Measurements from ENCODE around the gene NNMT.

- TF ChIP-seq POLR2AphosphoS5 (IDR thresholded peaks at IDR 0.05; ENCODE audit: low read depth, low read length) (no peak), TAF1 (IDR thresholded peaks at IDR 0.05; ENCODE audit: borderline replicate concordance, low read depth, low read length) (no peak), ELF1 (IDR thresholded peaks at IDR 0.05) (no peak), RFX5 (IDR thresholded peaks at IDR 0.05; ENCODE audit: low read length) (no peak), SMC3 (IDR thresholded peaks at IDR 0.05; ENCODE audit: low read depth, low read length) (no peak), RCOR1 (IDR thresholded peaks at IDR 0.05; ENCODE audit: low read length) (no peak), CHD2 (IDR thresholded peaks at IDR 0.05; ENCODE audit: low read length, partially characterized antibody) (no peak), EP300 (IDR thresholded peaks at IDR 0.05; ENCODE audit: borderline replicate concordance in 1 of 2, low read depth in 1 of 2, low read length in 1 of 2) (no peak)
- TF ChIP-seq, protein P1, sequence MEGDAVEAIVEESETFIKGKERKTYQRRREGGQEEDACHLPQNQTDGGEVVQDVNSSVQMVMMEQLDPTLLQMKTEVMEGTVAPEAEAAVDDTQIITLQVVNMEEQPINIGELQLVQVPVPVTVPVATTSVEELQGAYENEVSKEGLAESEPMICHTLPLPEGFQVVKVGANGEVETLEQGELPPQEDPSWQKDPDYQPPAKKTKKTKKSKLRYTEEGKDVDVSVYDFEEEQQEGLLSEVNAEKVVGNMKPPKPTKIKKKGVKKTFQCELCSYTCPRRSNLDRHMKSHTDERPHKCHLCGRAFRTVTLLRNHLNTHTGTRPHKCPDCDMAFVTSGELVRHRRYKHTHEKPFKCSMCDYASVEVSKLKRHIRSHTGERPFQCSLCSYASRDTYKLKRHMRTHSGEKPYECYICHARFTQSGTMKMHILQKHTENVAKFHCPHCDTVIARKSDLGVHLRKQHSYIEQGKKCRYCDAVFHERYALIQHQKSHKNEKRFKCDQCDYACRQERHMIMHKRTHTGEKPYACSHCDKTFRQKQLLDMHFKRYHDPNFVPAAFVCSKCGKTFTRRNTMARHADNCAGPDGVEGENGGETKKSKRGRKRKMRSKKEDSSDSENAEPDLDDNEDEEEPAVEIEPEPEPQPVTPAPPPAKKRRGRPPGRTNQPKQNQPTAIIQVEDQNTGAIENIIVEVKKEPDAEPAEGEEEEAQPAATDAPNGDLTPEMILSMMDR (IDR thresholded peaks at IDR 0.05), result no peak
Observed at GRCh38 chr11:114316980-114317786, 21.0 kb downstream of the NNMT start.
